Muscle of leg (tissue), 11 donors: ENCODE data around the gene KPTN. TPM values are rescaled to one million over a fixed set of nuclear protein-coding genes. Genes with fewer than 3 reads are reported as not detected.

Source experiments
- DNase-seq: peaks from one replicate; pipeline ENCODE4 v3.0.0; 2013
- H3K27ac ChIP-seq: one replicate; pipeline ENCODE4 v1.5.1; 2013; ENCODE audit warnings: mild to moderate bottlenecking, low read length, control low read depth
- H3K27me3 ChIP-seq: one replicate; pipeline ENCODE4 v1.6.1; 2013; ENCODE audit warnings: low read length; ENCODE audit not compliant: control insufficient read depth, insufficient read depth
- H3K36me3 ChIP-seq: one replicate; pipeline ENCODE4 v1.6.1; 2013; ENCODE audit warnings: low read length; ENCODE audit not compliant: control insufficient read depth, insufficient read depth
- H3K4me1 ChIP-seq: one replicate; pipeline ENCODE4 v1.6.1; 2013; ENCODE audit warnings: low read length; ENCODE audit not compliant: control insufficient read depth, insufficient read depth
- H3K4me3 ChIP-seq: one replicate; pipeline ENCODE4 v1.5.1; 2013; ENCODE audit warnings: low read length, control low read depth
- H3K9me3 ChIP-seq: replicated peaks from 2 replicates; pipeline ENCODE4 v1.6.1; 2013; ENCODE audit warnings: low read depth, low read length; ENCODE audit not compliant: control insufficient read depth
- WGBS: methylation state at CpG from one replicate; pipeline ENCODE4 v1.1.5; 2013; ENCODE audit warnings: missing lambda C conversion rate; ENCODE audit not compliant: insufficient coverage; 5-methylcytosine and 5-hydroxymethylcytosine counted together
- polyA plus RNA-seq, 8 donors: library from polyadenylated mRNA; unstranded; fragments of 120-200 nt; gene quantifications; one replicate each; pipeline versions ENCODE4 v1.2.1 to v1.2.3, GENCODE V29; 2013; ENCODE audit warnings: inconsistent platforms in 1 of 8, low replicate concordance in 1 of 8; ENCODE audit not compliant: insufficient read length in 8 of 8, insufficient read depth in 1 of 8
- total RNA-seq: library from RNA; stranded (reverse); fragments of 120-200 nt; gene quantifications from one replicate; pipeline ENCODE4 v1.2.4, GENCODE V29; 2013

KPTN gene
- total and polyA plus RNA-seq, 9 donors = 5.4 to 12.0 (median 8.7) TPM

- Histone ChIP-seq H3K4me1 (peaks cover 9% of the 10 kb centered on the region), H3K27me3 (peaks cover 51% of the 10 kb centered on the region), H3K9me3 (no peaks in the 10 kb centered on the region), H3K4me3 (no peak overlapping the region), H3K36me3 (peaks cover 6% of the 10 kb centered on the region), H3K27ac (no peak overlapping the region)
- no peak for DNase-seq
- WGBS = 28% methylated on average over 11 of the region's 13 CpGs
Measured at GRCh38 chr19:47470447-47471195, 13.4 kb downstream of the KPTN start.

GRCh38 chr19:47469719-47470118, 14.3 kb downstream of the KPTN start:
- H3K4me1 ChIP-seq = peaks cover 9% of the 10 kb centered on the region
- peaks cover 53% of the 10 kb centered on the region for H3K27me3 ChIP-seq
- H3K27ac ChIP-seq = no peak overlapping the region
- no peak overlapping the region for H3K4me3 ChIP-seq
- 29% methylated on average over 2 of the region's 12 CpGs for WGBS
- H3K36me3 ChIP-seq = no peaks in the 10 kb centered on the region
- H3K9me3 ChIP-seq = no peaks in the 10 kb centered on the region
- no peak for DNase-seq

DNA sequence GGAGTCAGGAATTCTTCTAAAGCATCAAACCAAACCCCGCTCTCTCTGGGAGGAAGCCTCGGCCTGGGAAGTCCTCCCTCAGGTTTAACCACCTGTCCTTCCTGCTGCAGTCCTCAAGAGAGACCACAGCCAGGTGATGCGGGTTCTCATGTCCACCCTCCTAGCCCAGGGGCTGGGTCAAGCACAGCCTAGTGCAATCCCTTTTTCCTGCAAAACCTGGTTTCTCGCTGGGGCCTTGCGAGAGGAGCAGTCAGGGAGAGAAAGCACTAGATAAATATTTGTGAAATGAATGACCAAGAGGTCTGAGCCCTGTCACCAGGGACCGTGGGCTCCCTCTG, 14.7 kb downstream of the KPTN start:
- Histone ChIP-seq H3K9me3 (no peaks in the 10 kb centered on the region), H3K4me1 (peaks cover 9% of the 10 kb centered on the region), H3K4me3 (no peak overlapping the region), H3K36me3 (no peaks in the 10 kb centered on the region), H3K27me3 (peaks cover 53% of the 10 kb centered on the region), H3K27ac (no peak overlapping the region)
- no peak for DNase-seq
- WGBS = 10% methylated on average over 2 of the region's 6 CpGs

DNA sequence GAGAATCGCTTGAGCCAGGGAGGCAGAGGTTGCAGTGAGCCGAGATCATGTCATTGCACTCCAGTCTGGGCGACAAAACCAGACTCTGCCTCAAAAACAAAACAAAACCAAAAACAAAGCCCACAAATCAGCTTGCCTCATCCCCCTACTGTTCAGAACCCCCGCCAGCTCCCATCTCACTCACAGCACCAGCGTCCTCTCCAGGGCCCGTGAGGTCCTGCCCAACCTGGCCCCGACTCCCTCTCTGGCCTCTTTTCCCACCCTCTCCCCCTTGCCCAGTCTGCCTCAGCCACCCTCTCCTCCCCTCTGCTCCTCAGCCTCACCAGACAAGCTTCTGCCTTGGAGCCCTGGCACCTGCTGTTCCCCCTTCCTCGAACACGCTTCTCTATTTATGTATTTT, 16.1 kb downstream of the KPTN start:
- no peak overlapping the region for H3K4me3 ChIP-seq
- WGBS = 39% methylated on average over 9 of the region's 9 CpGs
- no peak for DNase-seq
- no peaks in the 10 kb centered on the region for H3K9me3 ChIP-seq
- no peaks in the 10 kb centered on the region for H3K36me3 ChIP-seq
- H3K27ac ChIP-seq = no peak overlapping the region
- H3K27me3 ChIP-seq = peaks cover 53% of the 10 kb centered on the region
- H3K4me1 ChIP-seq = peaks cover 9% of the 10 kb centered on the region

GRCh38 chr19:47465957-47466356, 18.1 kb downstream of the KPTN start:
- Histone ChIP-seq H3K4me1 (no peaks in the 10 kb centered on the region), H3K27ac (no peak overlapping the region), H3K9me3 (no peaks in the 10 kb centered on the region), H3K36me3 (no peaks in the 10 kb centered on the region), H3K27me3 (peaks cover 38% of the 10 kb centered on the region), H3K4me3 (no peak overlapping the region)
- no peak for DNase-seq
- 85% methylated on average over 20 of the region's 27 CpGs for WGBS

DNA sequence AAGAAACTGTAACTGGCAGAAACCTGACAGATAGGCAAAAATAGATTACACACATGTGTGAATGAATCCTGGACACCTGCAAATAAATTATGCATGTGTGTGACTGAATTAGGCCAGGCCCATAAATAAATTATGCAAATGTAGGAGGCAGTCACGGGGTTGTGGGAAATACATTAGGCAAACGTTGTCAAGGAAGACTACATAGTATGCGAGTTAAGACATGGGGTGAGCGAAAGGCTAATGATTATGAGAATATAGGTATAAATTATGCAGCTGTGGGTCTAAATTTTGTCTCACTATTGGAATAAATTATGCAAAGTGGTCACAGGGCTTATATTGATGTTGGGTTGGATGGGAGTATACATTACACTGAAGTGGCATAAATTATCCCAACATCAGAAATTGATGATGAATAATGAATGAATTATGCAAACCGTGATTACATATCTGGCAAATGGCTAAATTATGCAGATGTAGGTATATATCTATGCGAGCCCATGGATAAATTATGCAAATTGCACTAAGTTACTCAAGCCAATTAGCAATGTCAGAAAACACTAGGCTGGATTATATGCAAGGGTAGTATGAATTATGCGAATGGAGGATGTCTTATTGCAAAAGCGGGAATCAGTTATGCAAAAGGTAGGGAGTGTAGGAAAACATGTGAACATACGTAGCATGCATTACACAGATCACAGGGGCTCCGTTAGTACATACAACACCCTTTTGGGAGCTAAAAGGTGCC, 19.2 kb downstream of the KPTN start:
- no peaks in the 10 kb centered on the region for H3K9me3 ChIP-seq
- H3K4me3 ChIP-seq = no peak overlapping the region
- H3K27me3 ChIP-seq = peaks cover 35% of the 10 kb centered on the region
- no peak for DNase-seq
- no peak overlapping the region for H3K27ac ChIP-seq
- no peaks in the 10 kb centered on the region for H3K36me3 ChIP-seq
- 40% methylated on average over 5 of the region's 10 CpGs for WGBS
- no peaks in the 10 kb centered on the region for H3K4me1 ChIP-seq

DNA sequence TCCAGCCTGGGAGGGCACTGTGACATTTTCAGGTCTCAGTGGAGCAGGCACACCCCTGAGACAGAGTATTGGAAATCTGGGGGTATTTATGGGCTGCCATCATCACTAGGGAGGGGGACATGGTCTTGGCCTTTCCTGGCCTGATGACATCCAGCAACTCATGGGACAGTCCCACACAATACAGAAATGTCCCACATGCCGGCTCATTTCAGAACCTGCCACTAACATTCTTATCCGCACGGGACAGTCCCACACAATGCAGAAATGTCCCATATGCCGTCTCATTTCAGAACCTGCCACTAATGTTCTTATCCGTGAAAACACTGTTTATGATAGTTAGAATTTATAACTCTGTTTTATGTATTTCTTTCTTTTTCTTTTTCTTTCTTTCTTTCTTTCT, 22.1 kb downstream of the KPTN start:
- Histone ChIP-seq H3K4me1 (no peaks in the 10 kb centered on the region), H3K9me3 (no peaks in the 10 kb centered on the region), H3K36me3 (no peaks in the 10 kb centered on the region), H3K27ac (no peak overlapping the region), H3K4me3 (no peak overlapping the region), H3K27me3 (peaks cover 41% of the 10 kb centered on the region)
- DNase-seq = no peak
- no CpG with 5 or more reads among the region's 5 CpGs for WGBS

- H3K4me1 ChIP-seq = no peaks in the 10 kb centered on the region
- H3K36me3 ChIP-seq = no peaks in the 10 kb centered on the region
- WGBS = 92% methylated on average over 4 of the region's 14 CpGs
- no peak overlapping the region for H3K27ac ChIP-seq
- no peak overlapping the region for H3K4me3 ChIP-seq
- peaks cover 10% of the 10 kb centered on the region for H3K9me3 ChIP-seq
- DNase-seq = no peak
- peaks cover 55% of the 10 kb centered on the region for H3K27me3 ChIP-seq
Measured at GRCh38 chr19:47459477-47459876, 24.5 kb downstream of the KPTN start.

- DNase-seq = no peak
- H3K4me1 ChIP-seq = no peaks in the 10 kb centered on the region
- no peak overlapping the region for H3K27ac ChIP-seq
- H3K27me3 ChIP-seq = peaks cover 55% of the 10 kb centered on the region
- H3K4me3 ChIP-seq = no peak overlapping the region
- H3K9me3 ChIP-seq = peaks cover 10% of the 10 kb centered on the region
- H3K36me3 ChIP-seq = no peaks in the 10 kb centered on the region
- 28% methylated on average over 5 of the region's 5 CpGs for WGBS
Measured at GRCh38 chr19:47458672-47459071, 25.3 kb downstream of the KPTN start.

DNA sequence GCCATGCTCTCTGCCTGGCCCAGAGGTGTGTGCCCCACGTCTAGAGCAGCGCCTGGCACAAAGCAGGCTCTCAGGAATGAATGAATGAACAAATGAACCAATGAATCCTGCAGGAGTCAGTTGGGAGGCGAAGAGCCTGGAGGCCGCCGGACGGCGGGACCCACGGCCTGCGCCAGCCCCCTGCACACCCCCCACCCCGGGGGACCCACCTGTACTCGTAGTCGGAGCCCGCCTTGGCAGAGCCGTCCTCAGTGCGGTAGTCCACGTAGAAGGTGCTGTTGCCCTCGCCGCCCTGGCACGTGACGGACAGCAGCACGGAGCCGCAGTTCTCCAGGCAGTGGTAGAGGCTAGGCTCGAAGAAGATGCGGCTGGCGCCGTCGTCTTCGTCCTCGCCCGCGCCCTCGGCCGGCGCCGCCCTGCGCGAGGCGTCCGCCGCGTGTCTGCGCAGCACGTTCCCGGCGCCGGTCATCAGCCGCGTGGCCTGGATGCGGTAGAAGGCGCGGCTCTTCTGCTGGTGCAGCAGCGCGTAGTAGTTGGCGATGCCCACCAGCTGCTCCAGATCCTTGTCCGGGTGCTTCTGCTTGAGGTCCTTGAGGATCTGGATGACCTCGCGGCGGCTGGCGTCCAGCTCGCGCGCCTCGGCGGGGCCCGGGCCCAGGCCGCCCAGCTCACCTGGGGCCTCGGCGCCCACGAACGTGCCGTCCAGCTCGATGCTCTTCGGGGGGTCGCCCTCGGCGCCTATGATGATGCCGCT, 27.1 kb downstream of the KPTN start:
- peaks cover 53% of the 10 kb centered on the region for H3K27me3 ChIP-seq
- 23% methylated on average over 77 of the region's 77 CpGs for WGBS
- DNase-seq = no peak
- H3K4me1 ChIP-seq = no peaks in the 10 kb centered on the region
- no peaks in the 10 kb centered on the region for H3K36me3 ChIP-seq
- H3K27ac ChIP-seq = no peak overlapping the region
- H3K9me3 ChIP-seq = peaks cover 10% of the 10 kb centered on the region
- no peak overlapping the region for H3K4me3 ChIP-seq
